Adrenal gland (tissue), 12 donors: ENCODE results near the gene LRP8. TPM values are rescaled to one million over a fixed set of nuclear protein-coding genes. Genes with fewer than 3 reads are reported as not detected.

ENCODE experiments used
- DNase-seq, 7 donors: peaks; one replicate each; pipeline ENCODE4 v3.0.0-alpha.2; 2019 to 2020
- H3K27ac ChIP-seq, 5 donors: fragments of 200-600 bp; sonication (generic) in 4 of 5; 1 replicate in 3 of 5; 2 replicates in 2 of 5; pipeline versions ENCODE4 v1.5.1 to v1.8.0; 2016 to 2020; ENCODE audit warnings: mild to moderate bottlenecking in 1 of 5
- H3K27me3 ChIP-seq: fragments of 200-600 bp; 2 replicates; pipeline ENCODE4 v1.8.0; 2021
- H3K36me3 ChIP-seq, 2 donors: fragments of 200-600 bp; replicated peaks in 1 of 2; 1 replicate in 1 of 2; 2 replicates in 1 of 2; pipeline versions ENCODE4 v1.5.1 to v1.8.0; 2018 to 2022
- H3K4me1 ChIP-seq, 2 donors: fragments of 200-600 bp; replicated peaks in 1 of 2; 1 replicate in 1 of 2; 2 replicates in 1 of 2; pipeline versions ENCODE4 v1.5.1 to v1.8.0; 2018 to 2021
- H3K4me3 ChIP-seq, 4 donors: fragments of 200-600 bp; sonication (generic) in 3 of 4; one replicate each; pipeline ENCODE4 v1.5.1; 2016 to 2018
- H3K9me3 ChIP-seq, 3 donors: fragments of 200-600 bp; sonication (generic) in 1 of 3; replicated peaks in 1 of 3; 1 replicate in 2 of 3; 2 replicates in 1 of 3; pipeline versions ENCODE4 v1.5.1 to v1.8.0; 2016 to 2021
- CTCF ChIP-seq, 6 experiments: fragments of 450-650 bp in 4 of 6; fragments of 200-600 bp in 2 of 6; sonication (generic) in 1 of 6; IDR thresholded peaks; 1 replicate in 5 of 6; 2 replicates in 1 of 6; pipeline versions ENCODE4 v1.5.1 to v1.8.0; 2016 to 2021; ENCODE audit warnings: antibody characterized with exemption in 6 of 6, mild to moderate bottlenecking in 2 of 6, moderate library complexity in 1 of 6
- POLR2A ChIP-seq, 2 donors: fragments of 450-650 bp; IDR thresholded peaks; one replicate each; pipeline ENCODE4 v1.6.1; 2017; ENCODE audit warnings: antibody characterized with exemption in 2 of 2, mild to moderate bottlenecking in 2 of 2, moderate library complexity in 1 of 2
- WGBS, 4 donors: extraction: QIAGEN DNeasy Blood & Tissue Kit in 2 of 4; methylation state at CpG; one replicate each; pipeline versions ENCODE4 v1.1.5 to v1.1.7; 2013 to 2017; 5-methylcytosine and 5-hydroxymethylcytosine counted together
- intact Hi-C, 2 donors: fragments of 100-400 bp; cut with DNase I; formaldehyde crosslinking; loops; one replicate each; pipeline versions ENCODE4 v1.14.1 to v1.15.0; 2022 to 2023
- polyA plus RNA-seq, 3 donors: library from polyadenylated mRNA; stranded (reverse); fragments of 200-250 nt in 2 of 3; fragments of 350-450 nt in 1 of 3; fragmentation: Illumina TruSeq in 1 of 3; extraction: RNeasy Lipid Tissue Mini Kit (QIAGEN cat#74804) in 1 of 3; gene quantifications; one replicate each; pipeline ENCODE4 v1.2.3, GENCODE V29; 2013 to 2014
- total RNA-seq, 9 donors: library from RNA; depleted of rRNA in 4 of 9; stranded (reverse); fragments of >200 nt in 4 of 9; fragments of 120-200 nt in 1 of 9; fragmentation: NEBNext Ultra II Directional in 1 of 9; extraction: Animal tissue kit (Norgen Biotek cat#: 25700) in 1 of 9; gene quantifications; one replicate each; pipeline versions ENCODE4 v1.1.0 to v1.2.4, GENCODE V29; 2013 to 2023
- donor health status: healthy with polysubstance abuse.
- donor health status: Bipolar disorder and iron deficiency.
- donor health status: DM: yes; HTN: yes; CAD: no.
- donor health status: DM: no; HTN: no; CAD: no.
- donor health status: DM: no; HTN: no; CAD: no.
- donor health status: DM: yes; HTN: yes; CAD: no.

LRP8 gene
- total and polyA plus RNA-seq, 12 donors, result 0.64 to 7.6 (median 2.7) TPM

GRCh38 chr1:53203466-53203865 is 124.4 kb downstream of the LRP8 start:
- Histone ChIP-seq H3K4me3 (no peak overlapping the region), H3K27ac (no peak overlapping the region), H3K36me3 (peaks cover 0 to 59% of the 10 kb centered on the region in 2 donors), H3K4me1 (peaks cover 0 to 2% of the 10 kb centered on the region in 2 donors), H3K27me3 (no peaks in the 10 kb centered on the region), H3K9me3 (no peaks in the 10 kb centered on the region)
- 94 to 98% (median 94%) methylated on average over 3 of the region's 3 CpGs for WGBS, 4 donors
- peak in 1 of 7 donors; percentile 17 for DNase-seq
- intact Hi-C loops, result no loop called here
- no peak for TF ChIP-seq CTCF (IDR thresholded peaks at IDR 0.05)
- TF ChIP-seq POLR2A (IDR thresholded peaks at IDR 0.05), result no peak

GRCh38 chr1:53198241-53198651 is 129.6 kb downstream of the LRP8 start:
- peak overlapping the region in 1 of 4 donors; percentile 90 for H3K4me3 ChIP-seq
- H3K27ac ChIP-seq, result peak overlapping the region in 3 of 5 donors; percentile 36 to 96 (median 90)
- H3K9me3 ChIP-seq, result no peaks in the 10 kb centered on the region
- intact Hi-C loops, result no loop called here
- TF ChIP-seq CTCF (IDR thresholded peaks at IDR 0.05) (no peak), POLR2A (IDR thresholded peaks at IDR 0.05) (no peak)
- H3K36me3 ChIP-seq, result peaks cover 0 to 23% of the 10 kb centered on the region in 2 donors
- WGBS, 4 donors, result 58 to 65% (median 61%) methylated on average over 4 of the region's 4 CpGs
- H3K27me3 ChIP-seq, result no peaks in the 10 kb centered on the region
- H3K4me1 ChIP-seq, result peaks cover 0 to 14% of the 10 kb centered on the region in 2 donors
- DNase-seq, result no peak

GRCh38 chr1:53197291-53198200 is 130.3 kb downstream of the LRP8 start:
- Histone ChIP-seq H3K9me3 (no peaks in the 10 kb centered on the region), H3K4me3 (peak overlapping the region; percentile 52 to 90 (median 80)), H3K27ac (peak overlapping the region; percentile 67 to 99 (median 91)), H3K27me3 (no peaks in the 10 kb centered on the region), H3K36me3 (peaks cover 0 to 16% of the 10 kb centered on the region in 2 donors), H3K4me1 (peaks cover 0 to 14% of the 10 kb centered on the region in 2 donors)
- 34 to 38% (median 37%) methylated on average over 13 of the region's 13 CpGs for WGBS, 4 donors
- DNase-seq, result no peak
- no peak for TF ChIP-seq POLR2A (IDR thresholded peaks at IDR 0.05)
- TF ChIP-seq CTCF (IDR thresholded peaks at IDR 0.05), result no peak
- intact Hi-C loops, result no loop called here

DNA sequence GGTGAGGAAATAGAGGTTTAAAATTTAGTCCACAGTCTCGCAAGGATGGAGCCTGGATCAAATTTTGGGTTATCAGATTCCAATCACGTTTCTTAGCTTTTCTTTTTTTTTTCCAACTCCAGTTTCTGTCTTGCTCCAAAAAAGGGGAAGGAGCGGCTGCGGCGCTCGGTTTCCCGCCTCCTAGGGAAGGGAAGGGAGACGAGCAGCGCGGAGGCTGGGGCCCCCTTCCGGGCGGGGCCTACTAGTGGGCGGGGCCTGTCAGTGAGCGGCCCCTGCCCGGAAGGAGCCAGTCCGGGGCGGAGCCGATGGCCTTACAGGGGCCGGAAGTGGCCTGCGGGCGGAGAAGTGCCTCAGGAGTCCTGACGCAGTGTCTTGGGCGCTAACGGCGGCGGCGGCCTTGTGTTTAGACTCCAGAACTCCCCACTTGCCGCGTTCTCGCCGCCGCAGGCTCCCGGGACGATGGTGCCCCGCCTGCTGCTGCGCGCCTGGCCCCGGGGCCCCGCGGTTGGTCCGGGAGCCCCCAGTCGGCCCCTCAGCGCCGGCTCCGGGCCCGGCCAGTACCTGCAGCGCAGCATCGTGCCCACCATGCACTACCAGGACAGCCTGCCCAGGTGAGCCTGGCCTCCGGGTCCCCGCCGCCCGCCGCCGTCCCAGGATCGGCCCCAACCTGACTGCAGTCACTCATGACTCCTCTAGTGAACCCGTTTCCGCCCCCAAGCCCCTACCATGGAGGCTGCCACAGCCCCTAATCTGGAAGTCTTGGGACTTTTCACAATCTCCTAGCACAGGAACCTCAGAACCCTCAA is 131.2 kb downstream of the LRP8 start, which contains the start of gene CPT2:
CPT2 (plus strand) TSS at position 340 of the 806 bp plus-strand sequence; CDS start at position 460, 120 bp downstream.
- Histone ChIP-seq H3K27ac (peak within 1 kb of the TSS; percentile 67 to 99 (median 91)), H3K9me3 (no peaks in the 10 kb centered on the region), H3K27me3 (no peaks in the 10 kb centered on the region), H3K36me3 (peaks cover 0 to 10% of the 10 kb centered on the region in 2 donors), H3K4me3 (peak within 1 kb of the TSS; percentile 52 to 90 (median 80)), H3K4me1 (peaks cover 0 to 14% of the 10 kb centered on the region in 2 donors)
- peak; percentile 93 to 96 (median 94) for DNase-seq
- 0% methylated on average over 26 to 57 of the region's 57 CpGs for WGBS, 4 donors
- intact Hi-C loops, result no loop called here
- TF ChIP-seq POLR2A (IDR thresholded peaks at IDR 0.05) (peak; percentile 86 to 93), CTCF (IDR thresholded peaks at IDR 0.05) (peak in 2 of 6 experiments; percentile 11 to 16)
